Measurements from ENCODE around the gene NCAPG2.

The NCAPG2 gene

DNA sequence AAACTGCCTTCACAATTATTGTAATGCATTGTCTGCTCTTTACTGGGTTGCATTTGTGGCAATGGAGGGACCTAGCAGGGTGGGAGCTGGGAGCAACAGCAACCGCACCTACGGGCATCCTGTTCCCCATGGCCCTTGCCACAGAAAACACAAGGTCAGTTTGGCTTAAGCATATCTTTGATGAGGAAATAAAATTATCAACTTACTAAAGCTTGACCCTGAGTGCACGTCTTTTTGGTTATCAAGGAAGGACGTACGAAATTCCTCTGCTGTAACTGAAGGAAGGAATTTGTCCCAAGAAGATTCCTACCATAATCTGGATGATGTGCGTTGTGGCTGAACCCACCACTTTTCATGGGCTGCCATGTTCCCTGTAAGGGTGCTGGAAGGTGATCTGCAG lies 97.0 kb downstream of the NCAPG2 start:
- ChIA-PET POLR2A (no interaction called here), CTCF (no interaction called here)
- DNase-seq (ENCODE audit: low read depth, low spot score): no peak
- TF ChIP-seq CTCF (IDR thresholded peaks at IDR 0.05; ENCODE audit: insufficient read depth, low read length, missing control alignments): no peak
- H3K4me3 ChIP-seq (ENCODE audit: low read depth, low read length): no peak overlapping the region

DNA sequence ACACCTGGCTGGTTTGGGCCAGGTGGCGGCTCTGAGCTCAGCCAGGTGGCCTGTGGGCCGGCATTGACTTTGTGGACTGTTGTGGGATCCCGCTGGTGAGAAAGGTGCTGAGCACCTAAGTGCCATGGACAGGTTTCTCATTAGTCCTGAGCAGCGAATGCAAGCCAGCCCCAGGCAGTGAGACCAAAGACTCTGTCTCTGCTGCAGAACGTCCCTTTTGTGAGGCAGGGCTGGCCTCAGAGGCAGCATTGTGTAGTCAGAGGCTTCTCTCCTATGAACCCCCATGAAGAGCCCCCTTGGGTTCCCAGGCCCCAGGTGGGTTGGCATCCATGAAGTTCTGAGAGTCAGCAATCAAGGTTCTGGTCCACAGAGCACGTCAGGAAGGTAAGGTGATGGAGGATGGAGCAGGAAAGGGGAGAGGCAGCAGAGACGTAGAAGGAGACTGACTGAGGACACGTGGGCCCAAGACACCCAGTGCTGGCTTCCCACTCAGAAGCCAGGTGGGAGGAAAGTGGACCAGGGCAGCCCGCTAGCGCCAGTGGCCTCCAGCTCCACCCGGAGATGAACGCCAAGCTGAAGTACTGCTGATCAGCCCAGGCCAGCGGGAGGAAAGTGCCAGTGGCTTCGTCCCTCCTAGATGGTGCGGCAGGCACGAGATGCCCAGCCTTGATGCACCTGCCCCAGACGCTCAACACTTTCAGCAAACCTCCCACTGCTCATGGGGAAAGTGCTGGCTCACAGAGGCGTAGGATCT lies 97.8 kb downstream of the NCAPG2 start:
- CTCF ChIA-PET: no interaction called here

DNA sequence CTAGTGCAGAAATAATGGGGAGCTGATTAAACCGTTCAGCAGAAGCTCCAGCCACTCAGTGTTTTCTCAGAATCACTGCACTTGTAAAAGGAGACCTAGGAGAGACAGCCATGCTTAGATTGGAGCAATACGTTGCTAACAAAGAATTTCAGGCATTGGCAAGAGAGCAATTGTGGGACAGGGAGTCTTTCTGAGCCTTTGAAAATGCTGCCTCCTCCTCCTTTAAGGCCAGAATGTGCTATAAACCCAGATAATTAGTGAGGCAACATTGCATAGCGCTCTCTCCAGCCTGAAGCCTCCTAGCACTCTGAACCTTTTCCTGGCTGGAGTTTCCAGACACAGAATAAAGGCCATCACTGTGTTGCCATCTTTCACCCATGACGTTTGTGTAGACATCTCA lies 98.5 kb downstream of the NCAPG2 start:
- DNase-seq (ENCODE audit: low read depth, low spot score): peak; percentile 33
- TF ChIP-seq CTCF (IDR thresholded peaks at IDR 0.05; ENCODE audit: insufficient read depth, low read length, missing control alignments): no peak
- POLR2A ChIA-PET: no interaction called here
- H3K4me3 ChIP-seq (ENCODE audit: low read depth, low read length): no peak overlapping the region
- CTCF ChIA-PET: no interaction called here

More for the DNA sequence above, 97.8 kb downstream of the NCAPG2 start:
- no peak overlapping the region for H3K4me3 ChIP-seq (ENCODE audit: low read depth, low read length)
- DNase-seq (ENCODE audit: low read depth, low spot score): no peak
- TF ChIP-seq CTCF (IDR thresholded peaks at IDR 0.05; ENCODE audit: insufficient read depth, low read length, missing control alignments): no peak
- POLR2A ChIA-PET: no interaction called here

DNA sequence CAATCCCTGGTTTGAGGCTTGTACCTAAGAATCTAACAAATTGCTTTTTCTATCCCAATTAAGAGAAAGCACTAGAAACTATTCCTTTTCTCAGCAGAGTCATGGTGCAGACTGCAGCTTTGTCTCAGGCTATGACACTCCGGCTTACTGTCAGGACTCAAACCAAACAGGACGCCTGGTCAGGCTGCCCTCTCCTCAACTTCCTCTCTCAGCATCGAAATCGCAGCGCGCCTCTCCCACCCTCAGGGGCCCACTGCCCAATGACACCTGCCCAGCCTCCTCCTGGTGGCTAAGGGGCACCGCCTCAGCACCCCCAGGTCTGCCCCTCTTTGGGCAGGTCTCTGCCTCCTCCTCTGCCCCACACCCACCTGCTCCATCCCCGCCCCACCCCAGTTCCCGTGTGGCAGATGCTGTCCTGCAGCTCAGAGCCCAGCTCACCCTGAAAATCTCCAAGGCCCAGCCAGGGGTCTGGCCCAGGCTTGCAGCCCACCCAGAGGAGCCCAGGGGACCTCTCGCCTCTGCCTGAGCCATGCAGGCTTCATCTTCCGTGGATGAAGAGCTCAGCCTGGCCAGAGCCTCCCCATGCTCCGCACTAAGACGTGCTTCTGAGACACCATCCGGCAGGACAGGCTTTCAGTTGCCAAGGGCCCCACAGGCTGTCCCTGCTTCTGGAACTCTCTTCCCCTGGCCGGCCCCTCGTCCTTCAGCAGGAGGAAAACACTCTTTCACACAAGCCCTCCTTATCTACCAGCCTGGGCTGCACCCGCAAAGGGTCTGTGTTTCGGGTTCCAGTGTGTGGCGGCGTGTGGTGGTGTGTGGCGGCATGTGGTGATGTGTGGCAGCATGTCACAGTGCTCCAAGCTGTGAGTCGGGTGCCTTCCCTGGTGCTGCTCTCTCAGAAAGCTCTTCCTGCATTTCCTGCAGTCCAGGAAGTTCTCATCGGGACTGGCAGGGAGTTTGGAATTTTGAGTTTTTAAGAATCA lies 100.5 kb downstream of the NCAPG2 start:
- no peak for TF ChIP-seq CTCF (IDR thresholded peaks at IDR 0.05; ENCODE audit: insufficient read depth, low read length, missing control alignments)
- POLR2A ChIA-PET: no interaction called here
- no peak overlapping the region for H3K4me3 ChIP-seq (ENCODE audit: low read depth, low read length)
- DNase-seq (ENCODE audit: low read depth, low spot score): no peak
- CTCF ChIA-PET: no interaction called here

DNA sequence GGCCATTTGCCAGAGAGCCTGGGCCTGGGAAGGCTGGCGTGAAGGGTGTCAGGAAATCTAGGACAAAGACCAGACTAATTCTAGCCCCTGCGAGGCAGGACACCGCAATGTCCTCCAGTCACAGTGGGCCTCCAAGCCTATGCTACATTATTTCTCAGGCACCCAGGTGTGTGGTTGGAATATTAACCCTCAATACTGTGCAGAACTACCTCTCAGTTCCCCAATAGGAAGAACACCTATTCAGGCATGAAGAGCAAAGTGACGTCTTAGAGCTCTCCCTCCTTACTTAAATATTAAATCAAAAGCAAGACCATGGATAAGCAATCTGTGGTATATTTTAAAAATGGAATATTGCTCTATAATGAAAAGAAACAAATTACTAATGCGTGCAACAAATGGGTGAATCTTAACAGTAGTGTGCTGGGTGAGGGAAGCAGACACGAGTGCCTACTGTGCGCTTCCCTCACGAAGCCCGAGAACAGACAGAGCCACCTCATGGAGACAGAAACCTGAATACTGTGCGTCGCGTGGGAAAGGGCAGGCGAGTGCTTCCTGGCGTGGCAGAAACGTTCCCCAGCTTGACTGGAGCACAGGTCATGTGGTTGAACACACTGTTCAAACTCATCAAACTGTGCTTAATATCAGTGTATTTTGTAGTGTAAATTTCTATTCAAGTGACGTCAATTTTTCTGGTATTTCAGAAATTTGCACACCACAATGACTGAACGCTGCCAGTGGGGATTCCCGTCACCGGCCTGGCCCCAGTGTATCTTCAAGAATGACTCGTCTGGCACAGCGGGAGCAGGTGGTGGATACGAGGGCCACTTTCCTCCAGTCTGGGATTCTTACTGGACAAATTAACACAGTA lies 101.5 kb downstream of the NCAPG2 start:
- ChIA-PET CTCF (no interaction called here), POLR2A (no interaction called here)
- TF ChIP-seq CTCF (IDR thresholded peaks at IDR 0.05; ENCODE audit: insufficient read depth, low read length, missing control alignments): no peak
- H3K4me3 ChIP-seq (ENCODE audit: low read depth, low read length): no peak overlapping the region
- no peak for DNase-seq (ENCODE audit: low read depth, low spot score)
